ENCODE data around the gene PRKCE. TPM values are rescaled to one million over a fixed set of nuclear protein-coding genes. Genes with fewer than 3 reads are reported as not detected.

The PRKCE gene
- total RNA-seq, 1 experiment from 2014 or later = 4.4 TPM

DNA sequence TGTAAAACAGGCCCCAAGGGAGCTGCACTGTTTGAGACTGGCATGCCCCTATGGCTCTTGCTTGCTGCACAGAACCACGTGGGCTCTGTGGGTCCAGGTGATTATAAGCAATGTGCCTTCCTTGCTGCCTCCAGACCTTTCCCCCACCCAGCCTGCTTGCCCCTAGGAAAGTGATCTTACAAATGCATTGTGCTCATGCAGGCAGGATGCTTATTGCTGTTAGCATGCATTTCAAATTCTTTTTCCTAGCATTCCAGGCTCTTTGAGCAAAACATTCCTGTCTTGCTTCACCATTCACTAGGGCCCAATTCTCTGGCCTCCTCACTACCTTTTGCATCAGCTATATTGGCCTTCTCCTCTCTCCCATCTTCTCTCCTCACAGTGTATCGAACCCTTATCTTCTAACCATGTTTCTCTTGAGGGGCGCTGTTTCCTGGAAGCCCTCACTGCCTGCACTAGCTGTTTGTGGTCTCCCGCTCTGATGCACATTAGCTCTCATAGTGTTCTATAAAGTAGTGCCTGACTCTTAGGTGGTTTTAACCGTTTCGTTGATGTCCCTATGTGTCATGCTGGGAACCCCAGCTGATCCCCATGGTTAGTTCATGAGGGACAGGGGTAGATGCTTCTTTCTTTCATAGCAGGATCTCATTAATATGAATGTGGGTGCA is 492.8 kb downstream of the PRKCE start:
- no peak overlapping the region for H3K4me3 ChIP-seq (ENCODE audit: low read depth, low read length)
- CTCF ChIA-PET = interaction anchor here (0.6 kb wide), 1 partner anchor 552 kb away, joined by 3 read pairs; no protein-coding TSS in a partner anchor

DNA sequence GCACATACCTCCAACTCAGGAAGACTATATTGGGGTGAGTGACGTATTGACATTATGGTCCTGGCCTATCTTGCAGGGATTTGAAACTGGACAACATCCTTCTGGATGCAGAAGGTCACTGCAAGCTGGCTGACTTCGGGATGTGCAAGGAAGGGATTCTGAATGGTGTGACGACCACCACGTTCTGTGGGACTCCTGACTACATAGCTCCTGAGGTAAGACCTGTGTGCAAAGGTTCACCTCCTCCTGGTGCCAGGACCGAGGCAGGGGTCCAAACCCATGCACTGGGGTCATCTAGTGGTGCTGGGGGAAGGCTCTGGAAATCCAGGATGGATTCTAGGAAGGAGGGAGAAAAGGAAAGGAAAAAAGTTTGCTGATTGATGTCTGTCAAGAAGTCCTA is 493.5 kb downstream of the PRKCE start:
- TF ChIP-seq, protein P1, sequence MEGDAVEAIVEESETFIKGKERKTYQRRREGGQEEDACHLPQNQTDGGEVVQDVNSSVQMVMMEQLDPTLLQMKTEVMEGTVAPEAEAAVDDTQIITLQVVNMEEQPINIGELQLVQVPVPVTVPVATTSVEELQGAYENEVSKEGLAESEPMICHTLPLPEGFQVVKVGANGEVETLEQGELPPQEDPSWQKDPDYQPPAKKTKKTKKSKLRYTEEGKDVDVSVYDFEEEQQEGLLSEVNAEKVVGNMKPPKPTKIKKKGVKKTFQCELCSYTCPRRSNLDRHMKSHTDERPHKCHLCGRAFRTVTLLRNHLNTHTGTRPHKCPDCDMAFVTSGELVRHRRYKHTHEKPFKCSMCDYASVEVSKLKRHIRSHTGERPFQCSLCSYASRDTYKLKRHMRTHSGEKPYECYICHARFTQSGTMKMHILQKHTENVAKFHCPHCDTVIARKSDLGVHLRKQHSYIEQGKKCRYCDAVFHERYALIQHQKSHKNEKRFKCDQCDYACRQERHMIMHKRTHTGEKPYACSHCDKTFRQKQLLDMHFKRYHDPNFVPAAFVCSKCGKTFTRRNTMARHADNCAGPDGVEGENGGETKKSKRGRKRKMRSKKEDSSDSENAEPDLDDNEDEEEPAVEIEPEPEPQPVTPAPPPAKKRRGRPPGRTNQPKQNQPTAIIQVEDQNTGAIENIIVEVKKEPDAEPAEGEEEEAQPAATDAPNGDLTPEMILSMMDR (IDR thresholded peaks at IDR 0.05; ENCODE audit: insufficient read depth in 1 of 2, low read depth in 1 of 2, low read length in 1 of 2, severe bottlenecking in 1 of 2, unreplicated experiment in 1 of 2) = no peak
- Mint-ChIP-seq H3K27ac (ENCODE audit: unreplicated experiment) (no peak overlapping the region), H3K4me1 (ENCODE audit: low read depth, unreplicated experiment) (peaks cover 14% of the 10 kb centered on the region), H3K4me3 (ENCODE audit: unreplicated experiment) (no peak overlapping the region), H3K9me3 (ENCODE audit: unreplicated experiment) (no peaks in the 10 kb centered on the region), H3K36me3 (ENCODE audit: insufficient read depth, unreplicated experiment) (no peaks in the 10 kb centered on the region), H3K27me3 (ENCODE audit: insufficient read depth, unreplicated experiment) (no peaks in the 10 kb centered on the region)
- Histone ChIP-seq H3K4me3 (ENCODE audit: low read depth, low read length) (no peak overlapping the region), H3K36me3 (ENCODE audit: control insufficient read depth, insufficient read depth, low read length) (no peaks in the 10 kb centered on the region), H3K27me3 (replicated peaks; ENCODE audit: control insufficient read depth, insufficient read depth, low read length) (no peaks in the 10 kb centered on the region), H3K4me1 (peaks cover 13% of the 10 kb centered on the region), H3K9me3 (no peaks in the 10 kb centered on the region)
- POLR2A ChIA-PET = no interaction called here
- intact Hi-C loops (cut with micrococcal nuclease; ENCODE audit: unreplicated experiment) = loop anchor here (2.0 kb wide), 1 partner anchor 20 kb away; no protein-coding TSS in a partner anchor
- no peak for DNase-seq
- CTCF ChIA-PET = interaction anchor here (0.6 kb wide), 1 partner anchor 552 kb away, joined by 3 read pairs; no protein-coding TSS in a partner anchor
- BruUV-seq (replicated peaks) = no TSS peak

More for the DNA sequence above, 492.8 kb downstream of the PRKCE start:
- H3K9me3 Mint-ChIP-seq (ENCODE audit: unreplicated experiment) = no peaks in the 10 kb centered on the region
- TF ChIP-seq, protein P1 (IDR thresholded peaks at IDR 0.05; ENCODE audit: insufficient read depth in 1 of 2, low read depth in 1 of 2, low read length in 1 of 2, severe bottlenecking in 1 of 2, unreplicated experiment in 1 of 2) = no peak
- no peaks in the 10 kb centered on the region for H3K9me3 ChIP-seq
- H3K4me1 Mint-ChIP-seq (ENCODE audit: low read depth, unreplicated experiment) = peaks cover 14% of the 10 kb centered on the region
- H3K27me3 ChIP-seq (replicated peaks; ENCODE audit: control insufficient read depth, insufficient read depth, low read length) = no peaks in the 10 kb centered on the region
- POLR2A ChIA-PET = no interaction called here
- no peaks in the 10 kb centered on the region for H3K36me3 ChIP-seq (ENCODE audit: control insufficient read depth, insufficient read depth, low read length)
- DNase-seq = no peak
- peaks cover 13% of the 10 kb centered on the region for H3K4me1 ChIP-seq
- intact Hi-C loops (cut with micrococcal nuclease; ENCODE audit: unreplicated experiment) = loop anchor here (2.0 kb wide), 1 partner anchor 21 kb away; no protein-coding TSS in a partner anchor
- no TSS peak for BruUV-seq (replicated peaks)
- no peak overlapping the region for H3K27ac Mint-ChIP-seq (ENCODE audit: unreplicated experiment)
- no peaks in the 10 kb centered on the region for H3K27me3 Mint-ChIP-seq (ENCODE audit: insufficient read depth, unreplicated experiment)
- no peak overlapping the region for H3K4me3 Mint-ChIP-seq (ENCODE audit: unreplicated experiment)
- H3K36me3 Mint-ChIP-seq (ENCODE audit: insufficient read depth, unreplicated experiment) = no peaks in the 10 kb centered on the region

DNA sequence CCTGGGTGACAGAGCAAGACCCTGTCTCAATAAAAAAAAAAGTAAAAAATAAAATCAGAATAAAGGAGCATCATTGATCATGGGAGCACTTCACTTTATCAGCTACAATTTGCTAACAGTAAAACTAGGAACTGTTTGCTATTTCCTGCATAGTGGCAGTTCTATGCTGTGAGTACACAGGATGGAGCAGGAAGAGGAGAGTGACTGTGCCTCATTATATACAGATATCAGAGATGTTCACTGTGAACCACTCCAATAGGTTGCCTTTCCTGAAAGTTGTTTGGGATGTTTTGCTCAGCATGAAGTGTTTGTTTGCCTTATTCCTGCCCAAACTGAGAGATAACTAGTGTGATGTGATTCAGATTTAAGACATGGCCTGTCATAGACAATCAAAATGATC is 494.4 kb downstream of the PRKCE start:
- TF ChIP-seq, protein P1 (IDR thresholded peaks at IDR 0.05; ENCODE audit: insufficient read depth in 1 of 2, low read depth in 1 of 2, low read length in 1 of 2, severe bottlenecking in 1 of 2, unreplicated experiment in 1 of 2) = no peak
- intact Hi-C loops (cut with micrococcal nuclease; ENCODE audit: unreplicated experiment) = loop anchor here (2.0 kb wide), 1 partner anchor 19 kb away; no protein-coding TSS in a partner anchor
- Histone ChIP-seq H3K27me3 (replicated peaks; ENCODE audit: control insufficient read depth, insufficient read depth, low read length) (no peaks in the 10 kb centered on the region), H3K4me3 (ENCODE audit: low read depth, low read length) (no peak overlapping the region), H3K4me1 (peaks cover 13% of the 10 kb centered on the region), H3K9me3 (no peaks in the 10 kb centered on the region), H3K36me3 (ENCODE audit: control insufficient read depth, insufficient read depth, low read length) (no peaks in the 10 kb centered on the region)
- no peaks in the 10 kb centered on the region for H3K9me3 Mint-ChIP-seq (ENCODE audit: unreplicated experiment)
- no peak overlapping the region for H3K27ac Mint-ChIP-seq (ENCODE audit: unreplicated experiment)
- DNase-seq = no peak
- H3K27me3 Mint-ChIP-seq (ENCODE audit: insufficient read depth, unreplicated experiment) = no peaks in the 10 kb centered on the region
- no TSS peak for BruUV-seq (replicated peaks)
- CTCF ChIA-PET = no interaction called here
- no peaks in the 10 kb centered on the region for H3K36me3 Mint-ChIP-seq (ENCODE audit: insufficient read depth, unreplicated experiment)
- H3K4me3 Mint-ChIP-seq (ENCODE audit: unreplicated experiment) = no peak overlapping the region
- H3K4me1 Mint-ChIP-seq (ENCODE audit: low read depth, unreplicated experiment) = peaks cover 14% of the 10 kb centered on the region
- POLR2A ChIA-PET = no interaction called here

Measured in Caco-2 (cell line).